H1 (cell line): ENCODE data around the gene UMODL1. TPM values are rescaled to one million over a fixed set of nuclear protein-coding genes. Genes with fewer than 3 reads are reported as not detected.

Experiments used
- CTCF ChIA-PET: fragments of 300-600 bp; sonication (Branson Sonifier 250); formaldehyde crosslinking; loops from one replicate; lab custom pipeline; 2021; ENCODE audit not compliant: partially characterized antibody; lab: Charles Lee
- POLR2A ChIA-PET: fragments of 300-600 bp; sonication (Branson Sonifier 250); formaldehyde crosslinking; loops from one replicate; lab custom pipeline; 2021; ENCODE audit warnings: inconsistent platforms; ENCODE audit not compliant: partially characterized antibody; lab: Charles Lee
- DNase-seq, 2 experiments: peaks; one replicate each; pipeline versions ENCODE4 v3.0.0 to v3.0.0-alpha.2; 2010 to 2022; ENCODE audit warnings: low spot score in 2 of 2, low read depth in 1 of 2, mixed read lengths in 1 of 2
- FAIRE-seq: peaks from 2 replicates; lab custom pipeline; 2011; peaks lifted over from hg19 to GRCh38; lab: Jason Lieb, UNC
- H2AFZ ChIP-seq: 2 replicates; pipeline ENCODE4 v1.8.1; 2012; ENCODE audit warnings: low read length, inconsistent platforms
- H2AK5ac ChIP-seq: 2 replicates; pipeline ENCODE4 v1.6.1; 2013; ENCODE audit warnings: low read depth, low read length
- H2BK120ac ChIP-seq: replicated peaks from 2 replicates; pipeline ENCODE3; 2013; ENCODE audit warnings: low read depth, low read length, inconsistent platforms
- H2BK12ac ChIP-seq: 2 replicates; pipeline ENCODE4 v1.6.1; 2013; ENCODE audit warnings: low read depth, low read length
- H2BK15ac ChIP-seq: 2 replicates; pipeline ENCODE4 v1.6.1; 2013; ENCODE audit warnings: low read length
- H2BK20ac ChIP-seq: 2 replicates; pipeline ENCODE4 v1.6.1; 2013; ENCODE audit warnings: low read length
- H2BK5ac ChIP-seq: 2 replicates; pipeline ENCODE4 v1.6.1; 2013; ENCODE audit warnings: low read depth, low read length
- H3K14ac ChIP-seq: 2 replicates; pipeline ENCODE4 v1.6.1; 2013; ENCODE audit warnings: inconsistent platforms; ENCODE audit not compliant: insufficient read length
- H3K18ac ChIP-seq: 2 replicates; pipeline ENCODE4 v1.6.1; 2013; ENCODE audit warnings: low read length; ENCODE audit errors: extremely low read depth
- H3K23ac ChIP-seq: 2 replicates; pipeline ENCODE4 v1.6.1; 2013; ENCODE audit warnings: inconsistent platforms; ENCODE audit not compliant: insufficient read length
- H3K23me2 ChIP-seq: 2 replicates; pipeline ENCODE4 v1.6.1; 2013; ENCODE audit warnings: low read depth, low read length
- H3K27ac ChIP-seq: 2 replicates; pipeline ENCODE4 v1.6.1; 2011; ENCODE audit warnings: low read depth, low read length, inconsistent platforms
- H3K27me3 ChIP-seq, 4 experiments: replicated peaks in 1 of 4; 1 replicate in 1 of 4; 2 replicates in 3 of 4; pipeline versions ENCODE4 v1.6.1 to v1.8.1; 2011 to 2013; ENCODE audit warnings: low read length in 3 of 4, mild to moderate bottlenecking in 3 of 4, inconsistent platforms in 2 of 4, mixed read lengths in 2 of 4, moderate library complexity in 1 of 4; ENCODE audit not compliant: control insufficient read depth in 3 of 4, insufficient read depth in 3 of 4; ENCODE audit errors: extremely low read depth in 1 of 4
- H3K36me3 ChIP-seq, 4 experiments: 2 replicates each; pipeline versions ENCODE4 v1.6.1 to v1.8.1; 2011 to 2013; ENCODE audit warnings: mild to moderate bottlenecking in 4 of 4, low read length in 3 of 4, moderate library complexity in 2 of 4, control low read depth in 1 of 4, inconsistent platforms in 1 of 4; ENCODE audit not compliant: insufficient read depth in 4 of 4, control insufficient read depth in 2 of 4
- H3K4ac ChIP-seq: replicated peaks from 2 replicates; pipeline ENCODE3; 2013; ENCODE audit warnings: low read length, low read depth, mixed read lengths, inconsistent platforms; ENCODE audit not compliant: insufficient read length
- H3K4me1 ChIP-seq, 4 experiments: replicated peaks in 1 of 4; 1 replicate in 1 of 4; 2 replicates in 3 of 4; pipeline versions ENCODE4 v1.6.1 to v1.8.1; 2011 to 2013; ENCODE audit warnings: low read length in 3 of 4, inconsistent platforms in 2 of 4, mixed read lengths in 1 of 4; ENCODE audit not compliant: insufficient read depth in 4 of 4, control insufficient read depth in 3 of 4
- H3K4me2 ChIP-seq, 2 experiments: 2 replicates each; pipeline versions ENCODE4 v1.6.1 to v1.8.1; 2011 to 2013; ENCODE audit warnings: low read depth in 2 of 2, low read length in 2 of 2, control low read depth in 1 of 2, inconsistent platforms in 1 of 2, mild to moderate bottlenecking in 1 of 2; ENCODE audit not compliant: insufficient read depth in 1 of 2
- H3K4me3 ChIP-seq, 4 experiments: fragments of 200-600, 300-600 bp in 1 of 4; sonication (generic), shearing (Covaris generic), sonication (Bioruptor Twin) in 1 of 4; 2 replicates each; pipeline versions ENCODE4 v1.5.1 to v1.8.1; 2011 to 2016; ENCODE audit warnings: low read length in 4 of 4, low read depth in 3 of 4, control low read depth in 2 of 4, inconsistent platforms in 2 of 4, mild to moderate bottlenecking in 2 of 4, mixed read lengths in 1 of 4, moderate library complexity in 1 of 4; ENCODE audit not compliant: insufficient read depth in 2 of 4; ENCODE audit errors: extremely low read depth in 1 of 4
- H3K56ac ChIP-seq: replicated peaks from 2 replicates; pipeline ENCODE3; 2013; ENCODE audit warnings: low read depth, mild to moderate bottlenecking, mixed read lengths, low read length, inconsistent platforms; ENCODE audit not compliant: insufficient read length
- H3K79me1 ChIP-seq: 2 replicates; pipeline ENCODE4 v1.6.1; 2013; ENCODE audit warnings: low read depth, low read length, control low read depth
- H3K79me2 ChIP-seq, 2 experiments: 2 replicates each; pipeline versions ENCODE4 v1.6.1 to v1.8.1; 2012 to 2013; ENCODE audit warnings: low read length in 2 of 2, mild to moderate bottlenecking in 2 of 2, inconsistent platforms in 1 of 2; ENCODE audit not compliant: insufficient read depth in 2 of 2, control insufficient read depth in 1 of 2
- H3K9ac ChIP-seq, 4 experiments: replicated peaks in 1 of 4; 1 replicate in 1 of 4; 2 replicates in 3 of 4; pipeline versions ENCODE4 v1.6.1 to v1.8.1; 2011 to 2013; ENCODE audit warnings: low read depth in 3 of 4, low read length in 3 of 4, control low read depth in 2 of 4, mild to moderate bottlenecking in 2 of 4, moderate library complexity in 2 of 4, inconsistent platforms in 1 of 4; ENCODE audit errors: extremely low read depth in 1 of 4
- H3K9me3 ChIP-seq, 2 experiments: 2 replicates each; pipeline versions ENCODE4 v1.6.1 to v1.8.1; 2012 to 2013; ENCODE audit warnings: mild to moderate bottlenecking in 2 of 2, moderate library complexity in 2 of 2, control low read depth in 1 of 2, inconsistent platforms in 1 of 2, low read depth in 1 of 2, low read length in 1 of 2, mixed read lengths in 1 of 2; ENCODE audit not compliant: insufficient read depth in 2 of 2
- H4K20me1 ChIP-seq, 2 experiments: replicated peaks in 1 of 2; 2 replicates each; pipeline versions ENCODE3 to v1.8.1; 2011 to 2013; ENCODE audit warnings: inconsistent platforms in 2 of 2, low read length in 2 of 2, mild to moderate bottlenecking in 1 of 2; ENCODE audit not compliant: insufficient read depth in 2 of 2, control insufficient read depth in 1 of 2
- H4K5ac ChIP-seq: 2 replicates; pipeline ENCODE4 v1.6.1; 2013; ENCODE audit warnings: low read length, low read depth, mixed read lengths, inconsistent platforms; ENCODE audit not compliant: insufficient read length
- H4K8ac ChIP-seq: 2 replicates; pipeline ENCODE4 v1.8.0; 2013; ENCODE audit warnings: mild to moderate bottlenecking, moderate library complexity, low read length, inconsistent platforms; ENCODE audit not compliant: insufficient read depth; ENCODE audit errors: extremely low read depth
- H4K91ac ChIP-seq: replicated peaks from 2 replicates; pipeline ENCODE3; 2013; ENCODE audit warnings: low read length, mixed read lengths, inconsistent platforms; ENCODE audit not compliant: insufficient read length
- BRCA1 ChIP-seq: IDR thresholded peaks from 2 replicates; pipeline ENCODE4 v1.6.1; 2012; ENCODE audit warnings: low read depth, low read length, improper control_type of control experiment
- HDAC2 ChIP-seq, 2 experiments: fragments of 300-600 bp in 1 of 2; sonication (generic) in 1 of 2; IDR thresholded peaks; 2 replicates each; pipeline ENCODE4 v1.6.1; 2011 to 2012; ENCODE audit warnings: low read depth in 2 of 2, low read length in 2 of 2, mild to moderate bottlenecking in 2 of 2, moderate library complexity in 2 of 2, borderline replicate concordance in 1 of 2, inconsistent platforms in 1 of 2
- SIN3A ChIP-seq, 2 experiments: IDR thresholded peaks in 1 of 2; conservative IDR thresholded peaks in 1 of 2; 2 replicates each; pipeline ENCODE4 v1.6.1; 2011 to 2012; ENCODE audit warnings: low read length in 2 of 2, improper control_type of control experiment in 1 of 2, low read depth in 1 of 2, mild to moderate bottlenecking in 1 of 2
- SP2 ChIP-seq: IDR thresholded peaks from 2 replicates; pipeline ENCODE4 v1.6.1; 2012; ENCODE audit warnings: mild to moderate bottlenecking, low read length, inconsistent platforms
- USF2 ChIP-seq: IDR thresholded peaks from 2 replicates; pipeline ENCODE4 v1.6.1; 2011; ENCODE audit warnings: low read length, improper control_type of control experiment
- WGBS, 2 experiments: shearing (Covaris generic) in 1 of 2; methylation state at CpG; one replicate each; pipeline versions ENCODE4 v1.1.6 to v1.1.7; 2013 to 2015; ENCODE audit warnings: low lambda C conversion rate in 2 of 2, mixed read lengths in 2 of 2, inconsistent platforms in 1 of 2, low coverage in 1 of 2, missing lambda C conversion rate in 1 of 2; ENCODE audit not compliant: insufficient replicate concordance in 2 of 2, insufficient coverage in 1 of 2, insufficient read length in 1 of 2; ENCODE audit errors: extremely low coverage in 1 of 2, missing lambda C conversion rate in 1 of 2; 5-methylcytosine and 5-hydroxymethylcytosine counted together
- polyA plus RNA-seq, 7 experiments: library from polyadenylated mRNA; depleted of rRNA in 3 of 7; stranded (reverse) in 5 of 7; unstranded in 2 of 7; fragments of >200 nt in 5 of 7; fragments of 200-250 nt in 2 of 7; gene quantifications; 1 replicate in 5 of 7; 2 replicates in 1 of 7; 4 replicates in 1 of 7; pipeline versions ENCODE4 v1.2.1 to v1.2.3, GENCODE V29; 2011 to 2013; ENCODE audit warnings: missing spikeins in 2 of 7, mixed read lengths in 2 of 7
- total RNA-seq: library from RNA; stranded (reverse); fragmentation: NEBNext Ultra II Directional; extraction: Animal tissue kit (Norgen Biotek cat#: 25700); gene quantifications from 2 replicates; pipeline ENCODE4 v1.2.1, GENCODE V29; 2021
- TF ChIP-seq, protein P1 (sequence below), 3 experiments: IDR thresholded peaks; 1 replicate in 2 of 3; 2 replicates in 1 of 3; pipeline versions ENCODE4 v1.5.1 to v1.6.1; 2011; ENCODE audit warnings: low read length in 3 of 3, mild to moderate bottlenecking in 3 of 3, inconsistent platforms in 2 of 3, low read depth in 1 of 3, moderate library complexity in 1 of 3; ENCODE audit not compliant: insufficient read depth in 1 of 3; ENCODE audit errors: control extremely low read depth in 1 of 3

Gene UMODL1
- total and polyA plus RNA-seq, 2 of the 8 experiments (the other 6 are each of a cell fraction or from before 2014, with no cell fraction given) = not detected

- no peak overlapping the region for H3K14ac ChIP-seq
- H3K79me1 ChIP-seq = no peaks in the 10 kb centered on the region
- FAIRE-seq (no peak), DNase-seq (no peak)
- no peak overlapping the region for H2AK5ac ChIP-seq
- no peak overlapping the region for H3K4me2 ChIP-seq
- H2BK5ac ChIP-seq = no peak overlapping the region
- H3K9me3 ChIP-seq = no peaks in the 10 kb centered on the region
- ChIA-PET CTCF (interaction anchor here (0.7 kb wide), 1 partner anchor 14 kb away, joined by 3 read pairs; no protein-coding TSS in a partner anchor), POLR2A (no interaction called here)
- H2BK12ac ChIP-seq = no peak overlapping the region
- no peak overlapping the region for H3K27ac ChIP-seq
- H3K27me3 ChIP-seq = no peaks in the 10 kb centered on the region
- no peak overlapping the region for H4K5ac ChIP-seq
- 89% methylated on average over 14 of the region's 14 CpGs; no CpG with 5 or more reads in 1 of the 2 experiments for WGBS, 2 experiments
- no peak overlapping the region for H4K8ac ChIP-seq
- no peaks in the 10 kb centered on the region for H3K79me2 ChIP-seq
- no peak overlapping the region for H3K23ac ChIP-seq
- no peak overlapping the region for H4K91ac ChIP-seq
- no peaks in the 10 kb centered on the region for H3K23me2 ChIP-seq
- no peak overlapping the region for H2BK15ac ChIP-seq
- H2BK120ac ChIP-seq = no peak overlapping the region
- no peak overlapping the region for H3K9ac ChIP-seq
- no peak overlapping the region for H3K18ac ChIP-seq
- H4K20me1 ChIP-seq = no peaks in the 10 kb centered on the region
- H2BK20ac ChIP-seq = no peak overlapping the region
- H3K4me1 ChIP-seq = peaks cover 0 to 5% (median 1%) of the 10 kb centered on the region in 4 experiments; a peak in 2 of 7 replicates
- H3K36me3 ChIP-seq = no peaks in the 10 kb centered on the region
- TF ChIP-seq USF2 = no peak
- TF ChIP-seq SP2 = no peak
- no peak for TF ChIP-seq SIN3A (conservative IDR thresholded peaks at IDR 0.05 in 1 of 2, IDR thresholded peaks at IDR 0.05 in 1 of 2; ENCODE audit: low read depth in 1 of 2, low read length in 2 of 2)
- no peak for TF ChIP-seq BRCA1
- TF ChIP-seq HDAC2 (IDR thresholded peaks at IDR 0.05; ENCODE audit: borderline replicate concordance in 1 of 2, low read depth in 2 of 2, low read length in 2 of 2) = no peak
- TF ChIP-seq, protein P1, sequence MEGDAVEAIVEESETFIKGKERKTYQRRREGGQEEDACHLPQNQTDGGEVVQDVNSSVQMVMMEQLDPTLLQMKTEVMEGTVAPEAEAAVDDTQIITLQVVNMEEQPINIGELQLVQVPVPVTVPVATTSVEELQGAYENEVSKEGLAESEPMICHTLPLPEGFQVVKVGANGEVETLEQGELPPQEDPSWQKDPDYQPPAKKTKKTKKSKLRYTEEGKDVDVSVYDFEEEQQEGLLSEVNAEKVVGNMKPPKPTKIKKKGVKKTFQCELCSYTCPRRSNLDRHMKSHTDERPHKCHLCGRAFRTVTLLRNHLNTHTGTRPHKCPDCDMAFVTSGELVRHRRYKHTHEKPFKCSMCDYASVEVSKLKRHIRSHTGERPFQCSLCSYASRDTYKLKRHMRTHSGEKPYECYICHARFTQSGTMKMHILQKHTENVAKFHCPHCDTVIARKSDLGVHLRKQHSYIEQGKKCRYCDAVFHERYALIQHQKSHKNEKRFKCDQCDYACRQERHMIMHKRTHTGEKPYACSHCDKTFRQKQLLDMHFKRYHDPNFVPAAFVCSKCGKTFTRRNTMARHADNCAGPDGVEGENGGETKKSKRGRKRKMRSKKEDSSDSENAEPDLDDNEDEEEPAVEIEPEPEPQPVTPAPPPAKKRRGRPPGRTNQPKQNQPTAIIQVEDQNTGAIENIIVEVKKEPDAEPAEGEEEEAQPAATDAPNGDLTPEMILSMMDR (IDR thresholded peaks at IDR 0.05; ENCODE audit: control extremely low read depth in 1 of 3, insufficient read depth in 1 of 3, low read depth in 1 of 3, low read length in 3 of 3) = no peak
- H3K56ac ChIP-seq = no peak overlapping the region
- no peak overlapping the region for H3K4me3 ChIP-seq
- no peak overlapping the region for H2AFZ ChIP-seq
- no peak overlapping the region for H3K4ac ChIP-seq
These were observed 30.1 kb downstream of the UMODL1 start for GRCh38 chr21:42101246-42101645.
